HCT116 (cell line): ENCODE measurements around the gene KCNN4.

Experiments
- CTCF ChIP-seq, 3 experiments: fragments of 200-600 bp in 1 of 3; sonication (generic) in 1 of 3; IDR thresholded peaks in 2 of 3; conservative IDR thresholded peaks in 1 of 3; 2 replicates each; pipeline ENCODE4 v1.5.1; 2012 to 2017; ENCODE audit warnings: low read depth in 2 of 3, low read length in 2 of 3, antibody characterized with exemption in 1 of 3, borderline replicate concordance in 1 of 3, control low read depth in 1 of 3, mild to moderate bottlenecking in 1 of 3, mixed read lengths in 1 of 3, mixed run types in 1 of 3, moderate library complexity in 1 of 3; ENCODE audit not compliant: insufficient read depth in 1 of 3
- FOSL1 ChIP-seq: IDR thresholded peaks from 2 replicates; pipeline ENCODE4 v1.6.1; 2012; ENCODE audit warnings: low read depth

GRCh38 chr19:43743059-43743458, 37.7 kb downstream of the KCNN4 start:
- TF ChIP-seq FOSL1 = no peak
- no peak for TF ChIP-seq CTCF (IDR thresholded peaks at IDR 0.05 in 2 of 3, conservative IDR thresholded peaks at IDR 0.05 in 1 of 3; ENCODE audit: borderline replicate concordance in 1 of 3, insufficient read depth in 1 of 3, low read depth in 2 of 3, low read length in 2 of 3)
